Mucosa of descending colon (tissue), 3 donors: ENCODE data around the gene CAMTA2. TPM values are rescaled to one million over a fixed set of nuclear protein-coding genes. Genes with fewer than 3 reads are reported as not detected.

Experiments
- ATAC-seq: fragments of 200-7000 bp; cut with Tn5 transposase; one replicate; pipeline ENCODE4 v1.9.1; 2020; ENCODE audit warnings: mild to moderate bottlenecking, moderate library complexity
- DNase-seq, 3 donors: peaks; one replicate each; pipeline ENCODE4 v3.0.0-alpha.2; 2020
- H3K36me3 ChIP-seq: fragments of 200-600 bp; one replicate; pipeline ENCODE4 v1.8.0; 2021; ENCODE audit warnings: low read depth, mild to moderate bottlenecking
- H3K4me1 ChIP-seq: fragments of 200-600 bp; one replicate; pipeline ENCODE4 v1.8.0; 2021; ENCODE audit warnings: low read depth, mild to moderate bottlenecking
- H3K4me3 ChIP-seq: fragments of 200-600 bp; one replicate; pipeline ENCODE4 v1.8.0; 2021; ENCODE audit warnings: mild to moderate bottlenecking
- H3K9me3 ChIP-seq: fragments of 200-600 bp; one replicate; pipeline ENCODE4 v1.8.0; 2021; ENCODE audit warnings: mild to moderate bottlenecking
- CTCF ChIP-seq: fragments of 200-600 bp; IDR thresholded peaks from one replicate; pipeline ENCODE4 v1.8.0; 2022; ENCODE audit warnings: antibody characterized with exemption, mild to moderate bottlenecking
- intact Hi-C, 2 donors: fragments of 100-400 bp; cut with DNase I in 1 of 2; cut with micrococcal nuclease in 1 of 2; formaldehyde crosslinking; loops; one replicate each; pipeline versions ENCODE4 v1.11.0 to v1.11.1; 2022; cut with DNase I, micrococcal nuclease
- total RNA-seq, 3 donors: library from RNA; stranded (reverse); fragmentation: NEBNext Ultra II Directional in 2 of 3; extraction: Animal tissue kit (Norgen Biotek cat#: 25700) in 2 of 3; gene quantifications; one replicate each; pipeline versions ENCODE4 v1.2.1 to v1.2.4, GENCODE V29; 2021 to 2023
- donor health status: DM: no; HTN: no; CAD: no; lungs with moderate emphysema.
- donor health status: DM: no; HTN: no; CAD: no.
- donor health status: DM: no; HTN: yes; CAD: no.

Gene CAMTA2
- total RNA-seq, 3 donors from 2014 or later: 56.6 to 71.7 (median 57.1) TPM

- TF ChIP-seq CTCF: no peak
- intact Hi-C loops: no loop called here
- H3K36me3 ChIP-seq: peaks cover 12% of the 10 kb centered on the region
- DNase-seq (no peak), ATAC-seq (no peak)
- H3K4me3 ChIP-seq: no peak overlapping the region
- no peaks in the 10 kb centered on the region for H3K9me3 ChIP-seq
- no peaks in the 10 kb centered on the region for H3K4me1 ChIP-seq
Measured at GRCh38 chr17:5014357-5014756, 26.9 kb upstream of the CAMTA2 start.

- DNase-seq: no peak
- intact Hi-C loops: no loop called here
Measured at GRCh38 chr17:5011928-5012327, 24.5 kb upstream of the CAMTA2 start.

GRCh38 chr17:5003214-5003867, 15.9 kb upstream of the CAMTA2 start:
- Histone ChIP-seq H3K4me1 (peaks cover 14% of the 10 kb centered on the region), H3K9me3 (no peaks in the 10 kb centered on the region), H3K36me3 (peaks cover 19% of the 10 kb centered on the region), H3K4me3 (no peak overlapping the region)
- no peak for TF ChIP-seq CTCF
- DNase-seq (no peak), ATAC-seq (no peak)
- intact Hi-C loops: no loop called here

More at GRCh38 chr17:5011928-5012327, 24.5 kb upstream of the CAMTA2 start:
- TF ChIP-seq CTCF: no peak
- no peak for ATAC-seq
- Histone ChIP-seq H3K36me3 (peaks cover 9% of the 10 kb centered on the region), H3K4me3 (no peak overlapping the region), H3K4me1 (no peaks in the 10 kb centered on the region), H3K9me3 (no peaks in the 10 kb centered on the region)

GRCh38 chr17:5002121-5002788, 14.8 kb upstream of the CAMTA2 start:
- Histone ChIP-seq H3K4me3 (no peak overlapping the region), H3K36me3 (peaks cover 15% of the 10 kb centered on the region), H3K4me1 (peaks cover 14% of the 10 kb centered on the region), H3K9me3 (no peaks in the 10 kb centered on the region)
- ATAC-seq (no peak), DNase-seq (no peak)
- intact Hi-C loops: no loop called here
- TF ChIP-seq CTCF: no peak

- no peak for ATAC-seq
- TF ChIP-seq CTCF: no peak
Measured at GRCh38 chr17:5000237-5000639, 12.8 kb upstream of the CAMTA2 start.

More at GRCh38 chr17:5000237-5000639, 12.8 kb upstream of the CAMTA2 start:
- Histone ChIP-seq H3K36me3 (peaks cover 13% of the 10 kb centered on the region), H3K4me1 (peaks cover 22% of the 10 kb centered on the region), H3K9me3 (no peaks in the 10 kb centered on the region), H3K4me3 (no peak overlapping the region)
- intact Hi-C loops: no loop called here
- DNase-seq: no peak
